ENCODE data around the gene ANKLE2. TPM values are rescaled to one million over a fixed set of nuclear protein-coding genes. Genes with fewer than 3 reads are reported as not detected.
"Not testable (repeated sequence)": the region's sequence is repeated elsewhere in the genome, so short reads cannot be mapped to it uniquely, and the experiment has no call there.

ANKLE2 gene
- total RNA-seq, 1 donor = 63.0 TPM

DNA sequence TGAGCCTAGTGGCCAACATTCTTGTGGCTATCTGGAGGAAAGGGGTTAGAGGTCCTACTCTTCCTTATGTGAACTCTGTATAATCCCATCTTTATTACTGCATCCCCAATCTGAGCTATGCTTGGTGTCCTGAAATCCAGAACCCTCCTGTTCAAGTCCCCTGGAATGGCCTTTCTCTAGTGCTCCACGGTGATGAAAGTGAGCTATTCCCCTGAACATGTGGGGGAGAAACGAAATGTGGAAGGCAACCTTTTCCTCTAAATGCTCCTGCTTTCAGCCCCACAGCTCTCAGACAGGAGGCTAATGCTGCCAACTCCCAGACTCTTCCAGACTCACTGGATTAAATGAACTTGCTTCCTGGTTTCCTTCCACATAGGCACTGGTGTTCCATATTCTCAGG lies 53.5 kb downstream of the ANKLE2 start:
- Histone ChIP-seq H3K4me1 (ENCODE audit: insufficient read depth, low read length) (peaks cover 22% of the 10 kb centered on the region), H3K4me3 (ENCODE audit: low read length) (no peak overlapping the region), H3K27me3 (ENCODE audit: insufficient read depth, low read length) (no peaks in the 10 kb centered on the region), H3K9me3 (ENCODE audit: low read depth, low read length) (no peaks in the 10 kb centered on the region)

DNA sequence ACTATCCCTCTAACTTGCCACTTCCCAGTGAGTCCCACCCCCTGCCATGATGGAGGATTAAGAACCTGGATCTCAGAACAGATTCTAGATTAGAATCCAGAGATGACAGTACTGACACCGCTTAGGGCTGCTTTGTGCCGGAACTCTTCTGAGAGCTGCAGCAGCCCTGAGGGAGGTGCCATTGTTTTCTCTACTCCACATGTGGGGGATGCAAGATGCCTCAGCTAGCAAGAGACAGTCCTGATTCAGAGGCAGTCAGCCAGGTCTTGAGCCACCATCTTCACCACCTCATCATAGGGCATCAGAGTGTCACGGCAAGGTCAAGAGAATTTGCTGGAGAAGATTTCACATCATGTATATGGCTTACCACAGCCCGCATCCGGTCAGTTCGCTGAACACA lies 54.4 kb downstream of the ANKLE2 start:
- Histone ChIP-seq H3K4me1 (ENCODE audit: insufficient read depth, low read length) (peaks cover 20% of the 10 kb centered on the region), H3K9me3 (ENCODE audit: low read depth, low read length) (no peaks in the 10 kb centered on the region), H3K4me3 (ENCODE audit: low read length) (no peak overlapping the region), H3K27me3 (ENCODE audit: insufficient read depth, low read length) (no peaks in the 10 kb centered on the region)

DNA sequence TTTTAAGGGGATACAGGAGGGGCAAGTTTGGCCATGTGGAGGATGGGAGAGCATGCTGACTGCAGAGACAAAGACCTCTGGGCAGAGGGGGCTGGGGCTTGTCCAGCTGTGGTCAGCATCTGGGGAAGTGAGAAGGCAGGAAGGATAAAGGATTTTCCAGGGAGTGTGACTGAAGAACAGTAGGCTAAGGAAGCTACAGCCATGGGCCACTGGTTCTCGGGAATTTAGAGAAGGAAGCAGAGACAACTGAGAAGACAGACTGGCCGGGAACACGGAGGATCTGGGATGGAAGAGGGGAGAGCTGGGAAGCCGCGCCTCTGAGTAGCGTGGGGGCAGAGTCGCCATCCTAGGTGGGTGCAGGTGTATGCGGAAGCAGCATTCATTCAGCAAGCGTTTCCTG lies 58.0 kb downstream of the ANKLE2 start:
- Histone ChIP-seq H3K4me3 (ENCODE audit: low read length) (no peak overlapping the region), H3K9me3 (ENCODE audit: low read depth, low read length) (no peaks in the 10 kb centered on the region), H3K4me1 (ENCODE audit: insufficient read depth, low read length) (no peaks in the 10 kb centered on the region), H3K27me3 (ENCODE audit: insufficient read depth, low read length) (no peaks in the 10 kb centered on the region)

DNA sequence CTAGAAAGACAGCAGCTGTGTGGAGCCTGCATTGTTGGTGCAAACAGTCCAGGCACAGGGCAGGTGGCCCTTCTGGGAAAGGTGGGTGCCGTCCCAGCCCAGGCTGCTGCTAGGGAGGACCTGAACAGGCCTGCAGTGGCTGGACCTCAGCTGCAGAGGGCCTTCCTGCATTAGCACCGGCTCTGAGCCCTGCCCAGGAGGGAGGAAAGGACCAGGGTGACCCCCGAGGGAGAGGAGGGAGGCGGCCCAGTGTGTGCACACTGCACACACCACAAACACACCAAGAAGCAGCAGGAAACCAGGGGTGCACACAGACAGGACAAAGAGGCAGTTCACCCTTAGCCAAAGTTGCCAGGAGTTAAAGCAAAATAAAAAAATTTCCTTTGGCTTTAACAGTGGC lies 59.0 kb downstream of the ANKLE2 start:
- H3K4me3 ChIP-seq (ENCODE audit: low read length) = no peak overlapping the region
- no peaks in the 10 kb centered on the region for H3K9me3 ChIP-seq (ENCODE audit: low read depth, low read length)
- no peaks in the 10 kb centered on the region for H3K27me3 ChIP-seq (ENCODE audit: insufficient read depth, low read length)
- H3K4me1 ChIP-seq (ENCODE audit: insufficient read depth, low read length) = no peaks in the 10 kb centered on the region

DNA sequence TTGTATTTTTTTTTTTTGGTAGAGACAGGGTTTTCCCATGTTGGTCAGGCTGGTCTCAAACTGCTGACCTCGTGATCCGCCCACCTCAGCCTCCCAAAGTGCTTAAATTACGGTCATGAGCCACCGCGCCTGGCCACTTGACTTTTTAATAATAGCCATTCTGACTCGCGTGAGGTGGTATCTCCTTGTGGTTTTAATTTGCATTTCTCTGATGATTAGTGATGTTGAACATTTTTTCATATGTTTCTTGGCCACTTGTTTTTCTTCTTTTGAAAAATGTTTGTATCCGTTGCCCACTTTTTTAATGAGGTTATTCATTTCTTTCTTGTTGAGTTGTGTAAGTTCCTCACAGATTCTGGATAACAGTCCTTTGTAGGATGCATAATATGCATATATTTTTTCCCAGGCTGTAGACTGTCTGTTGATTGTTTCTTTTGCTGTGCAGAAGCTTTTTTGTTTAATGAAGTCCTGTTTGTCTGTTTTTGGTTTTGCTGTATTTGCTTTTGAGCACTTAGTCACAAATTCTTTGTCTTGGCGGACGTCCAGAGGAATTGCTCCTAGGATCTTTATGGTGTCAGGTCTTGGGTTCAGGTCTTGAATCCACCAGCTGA lies 61.3 kb downstream of the ANKLE2 start:
- Histone ChIP-seq H3K9me3 (ENCODE audit: low read depth, low read length) (no peaks in the 10 kb centered on the region), H3K27me3 (ENCODE audit: insufficient read depth, low read length) (no peaks in the 10 kb centered on the region), H3K4me3 (ENCODE audit: low read length) (no peak overlapping the region), H3K4me1 (ENCODE audit: insufficient read depth, low read length) (no peaks in the 10 kb centered on the region)

DNA sequence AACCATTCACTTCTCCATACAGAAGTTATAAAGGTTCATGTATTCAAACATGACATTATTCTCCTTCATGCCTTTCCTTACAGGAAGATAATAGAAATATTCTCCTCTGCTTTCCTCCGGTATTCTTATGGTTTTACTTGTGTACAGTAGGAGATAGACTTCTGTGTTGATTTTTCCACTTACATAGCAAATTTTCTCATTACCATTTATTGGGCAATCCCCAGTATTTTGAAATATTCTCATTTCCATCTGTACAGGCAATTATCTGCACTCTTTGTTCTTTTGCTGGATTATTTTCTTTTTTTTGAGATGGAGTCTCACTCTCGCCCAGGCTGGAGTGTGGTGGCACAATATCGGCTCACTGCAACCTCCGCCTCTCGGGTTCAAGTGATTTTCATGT lies 63.3 kb downstream of the ANKLE2 start:
- Histone ChIP-seq H3K27me3 (ENCODE audit: insufficient read depth, low read length) (no peaks in the 10 kb centered on the region), H3K9me3 (ENCODE audit: low read depth, low read length) (no peaks in the 10 kb centered on the region), H3K4me1 (ENCODE audit: insufficient read depth, low read length) (no peaks in the 10 kb centered on the region), H3K4me3 (ENCODE audit: low read length) (no peak overlapping the region)

DNA sequence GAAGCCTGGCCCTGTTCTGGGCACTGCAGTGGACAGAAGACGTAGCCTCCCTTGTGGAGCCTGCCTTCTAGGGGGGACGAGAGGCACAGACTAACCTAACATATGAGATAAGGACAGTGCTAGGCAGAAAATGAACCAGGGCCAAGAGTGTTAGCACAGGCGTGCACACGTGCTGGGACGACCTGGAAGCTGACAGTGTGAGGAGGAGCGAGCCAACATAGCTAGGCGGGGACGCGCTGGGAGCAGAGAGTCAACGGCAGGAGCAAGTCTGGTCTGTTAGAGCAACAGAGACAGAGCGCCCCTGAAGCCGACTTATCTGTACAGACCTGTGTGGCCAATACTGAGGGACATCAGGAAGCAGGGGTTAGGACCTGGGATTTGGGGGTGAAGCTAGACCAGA lies 66.2 kb downstream of the ANKLE2 start:
- Histone ChIP-seq H3K4me3 (ENCODE audit: low read length) (no peak overlapping the region), H3K9me3 (ENCODE audit: low read depth, low read length) (no peaks in the 10 kb centered on the region), H3K4me1 (ENCODE audit: insufficient read depth, low read length) (no peaks in the 10 kb centered on the region), H3K27me3 (ENCODE audit: insufficient read depth, low read length) (no peaks in the 10 kb centered on the region)

DNA sequence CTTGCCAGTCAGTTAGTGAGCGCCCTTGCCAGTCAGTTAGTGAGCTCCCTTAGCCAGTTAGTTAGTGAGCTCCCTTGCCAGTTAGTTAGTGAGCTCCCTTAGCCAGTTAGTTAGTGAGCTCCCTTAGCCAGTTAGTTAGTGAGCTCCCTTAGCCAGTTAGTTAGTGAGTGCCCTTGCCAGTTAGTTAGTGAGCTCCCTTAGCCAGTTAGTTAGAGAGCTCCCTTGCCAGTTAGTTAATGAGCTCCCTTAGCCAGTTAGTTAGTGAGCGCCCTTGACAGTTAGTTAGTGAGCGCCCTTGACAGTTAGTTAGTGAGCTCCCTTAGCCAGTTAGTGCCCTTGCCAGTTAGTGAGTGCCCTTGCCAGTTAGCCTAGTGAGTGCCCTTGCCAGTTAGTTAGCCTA lies 66.7 kb downstream of the ANKLE2 start:
- not testable (repeated sequence) for H3K4me1 ChIP-seq (ENCODE audit: insufficient read depth, low read length); H3K4me3 ChIP-seq (ENCODE audit: low read length); H3K9me3 ChIP-seq (ENCODE audit: low read depth, low read length); H3K27me3 ChIP-seq (ENCODE audit: insufficient read depth, low read length)

DNA sequence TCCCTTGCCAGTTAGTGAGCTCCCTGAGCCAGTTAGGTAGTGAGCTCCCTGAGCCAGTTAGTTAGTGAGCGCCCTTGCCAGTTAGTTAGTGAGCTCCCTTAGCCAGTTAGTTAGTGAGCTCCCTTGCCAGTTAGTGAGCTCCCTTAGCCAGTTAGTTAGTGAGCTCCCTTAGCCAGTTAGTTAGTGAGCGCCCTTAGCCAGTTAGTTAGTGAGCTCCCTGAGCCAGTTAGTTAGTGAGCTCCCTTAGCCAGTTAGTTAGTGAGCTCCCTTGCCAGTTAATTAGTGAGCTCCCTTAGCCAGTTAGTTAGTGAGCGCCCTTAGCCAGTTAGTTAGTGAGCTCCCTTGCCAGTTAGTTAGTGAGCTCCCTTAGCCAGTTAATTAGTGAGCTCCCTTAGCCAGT lies 69.6 kb downstream of the ANKLE2 start:
- not testable (repeated sequence) for H3K9me3 ChIP-seq (ENCODE audit: low read depth, low read length)

DNA sequence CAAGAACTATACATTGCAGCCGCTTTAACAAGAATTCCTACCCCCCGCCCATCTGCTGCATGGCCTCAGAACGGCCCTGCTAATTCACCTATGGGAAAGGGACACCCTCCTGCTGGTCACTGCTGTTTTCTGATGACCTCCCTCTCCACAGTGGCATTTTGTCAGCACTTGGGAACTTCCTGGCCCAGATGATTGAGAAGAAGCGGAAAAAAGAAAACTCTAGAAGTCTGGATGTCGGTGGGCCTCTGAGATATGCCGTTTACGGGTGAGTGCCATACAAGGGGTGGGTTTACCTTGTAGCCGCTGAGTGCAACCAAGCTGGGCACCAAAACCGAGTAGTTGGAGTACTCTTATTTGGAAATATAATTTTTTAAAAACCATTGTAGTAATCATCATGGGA lies 71.5 kb downstream of the ANKLE2 start:
- no peaks in the 10 kb centered on the region for H3K27me3 ChIP-seq (ENCODE audit: insufficient read depth, low read length)
- H3K9me3 ChIP-seq (ENCODE audit: low read depth, low read length) = no peaks in the 10 kb centered on the region
- H3K4me1 ChIP-seq (ENCODE audit: insufficient read depth, low read length) = peaks cover 14% of the 10 kb centered on the region
- H3K4me3 ChIP-seq (ENCODE audit: low read length) = no peak overlapping the region

More for the DNA sequence above, 69.6 kb downstream of the ANKLE2 start:
- not testable (repeated sequence) for H3K4me3 ChIP-seq (ENCODE audit: low read length); H3K4me1 ChIP-seq (ENCODE audit: insufficient read depth, low read length); H3K27me3 ChIP-seq (ENCODE audit: insufficient read depth, low read length)

DNA sequence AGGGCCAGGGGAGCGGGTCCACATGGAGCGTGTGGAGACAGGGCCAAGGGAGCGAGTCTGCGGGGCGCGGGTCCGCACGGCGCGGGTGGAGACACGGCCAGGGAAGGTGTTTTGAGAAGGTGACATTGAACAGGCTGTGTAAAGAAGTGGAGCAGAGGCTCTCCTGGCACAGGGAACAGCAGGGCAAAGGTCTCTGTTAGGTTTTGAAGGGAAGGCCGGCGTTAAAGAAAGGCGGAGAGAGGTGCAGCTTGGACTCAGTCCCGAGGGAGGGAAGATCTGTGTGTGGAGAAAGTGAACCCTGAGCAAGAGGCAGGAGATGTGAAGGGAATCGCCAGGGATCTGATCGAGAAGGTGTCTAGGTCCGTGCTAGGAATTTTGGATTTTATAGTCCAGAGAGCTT lies 72.4 kb downstream of the ANKLE2 start:
- no peaks in the 10 kb centered on the region for H3K9me3 ChIP-seq (ENCODE audit: low read depth, low read length)
- no peaks in the 10 kb centered on the region for H3K27me3 ChIP-seq (ENCODE audit: insufficient read depth, low read length)
- H3K4me3 ChIP-seq (ENCODE audit: low read length) = no peak overlapping the region
- H3K4me1 ChIP-seq (ENCODE audit: insufficient read depth, low read length) = peaks cover 14% of the 10 kb centered on the region

DNA sequence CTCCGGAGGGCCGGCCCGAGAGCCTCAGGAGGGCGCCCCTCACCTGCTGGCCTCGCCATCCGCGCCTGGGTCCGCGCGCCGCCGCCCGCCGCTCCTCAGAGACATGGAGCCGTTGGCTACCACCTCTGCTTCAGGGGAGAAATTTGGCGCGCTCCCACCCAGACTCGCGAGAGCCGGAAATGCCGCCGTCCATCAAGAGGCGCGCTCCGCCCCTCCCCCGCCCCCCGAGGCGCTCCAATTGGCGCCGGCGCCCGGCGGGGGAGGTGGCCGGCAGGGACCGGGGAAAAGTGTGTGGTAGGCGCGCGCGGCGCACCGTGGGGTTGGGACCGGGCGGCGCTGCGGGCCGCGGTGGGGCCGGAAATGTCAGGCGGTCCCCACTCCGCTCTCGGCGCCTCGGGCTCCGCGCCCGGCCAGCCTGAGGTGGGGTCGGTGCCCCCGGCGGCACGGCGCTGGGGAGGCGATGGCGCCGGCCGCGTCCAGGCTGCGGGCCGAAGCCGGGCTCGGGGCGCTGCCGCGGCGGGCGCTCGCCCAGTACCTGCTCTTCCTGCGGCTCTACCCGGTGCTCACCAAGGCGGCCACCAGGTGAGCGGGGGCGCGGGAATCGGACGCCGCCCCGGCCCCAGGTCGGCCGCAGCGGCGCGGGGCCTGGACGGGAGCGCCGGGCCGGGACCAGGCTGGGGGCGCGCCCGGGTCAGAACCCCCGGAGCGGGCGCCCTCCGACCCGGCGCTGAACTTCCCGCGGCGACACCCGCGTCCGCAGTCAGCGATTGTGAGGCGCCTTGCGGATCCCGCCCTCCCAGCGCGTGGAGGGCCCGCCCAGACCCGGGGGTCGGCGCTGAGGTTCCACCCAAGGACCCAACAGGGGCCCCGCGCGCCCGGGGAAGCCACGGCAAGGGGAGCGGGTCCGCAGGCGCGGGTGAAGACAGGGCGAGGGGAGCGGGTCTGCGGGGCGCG lies 74.1 kb downstream of the ANKLE2 start, which contains the start of the genes POLE and PXMP2:
Gene POLE (minus strand): TSS at position 132 of the 954 bp plus-strand sequence. CDS start 27 bp downstream, at position 105.
Gene PXMP2 (plus strand): TSS at position 377 of the 954 bp plus-strand sequence. CDS start 84 bp downstream, at position 461.
- H3K4me3 ChIP-seq (ENCODE audit: low read length) = peak within 1 kb of the TSS; percentile 63
- H3K4me1 ChIP-seq (ENCODE audit: insufficient read depth, low read length) = peaks cover 14% of the 10 kb centered on the region
- H3K9me3 ChIP-seq (ENCODE audit: low read depth, low read length) = no peaks in the 10 kb centered on the region
- H3K27me3 ChIP-seq (ENCODE audit: insufficient read depth, low read length) = no peaks in the 10 kb centered on the region

DNA sequence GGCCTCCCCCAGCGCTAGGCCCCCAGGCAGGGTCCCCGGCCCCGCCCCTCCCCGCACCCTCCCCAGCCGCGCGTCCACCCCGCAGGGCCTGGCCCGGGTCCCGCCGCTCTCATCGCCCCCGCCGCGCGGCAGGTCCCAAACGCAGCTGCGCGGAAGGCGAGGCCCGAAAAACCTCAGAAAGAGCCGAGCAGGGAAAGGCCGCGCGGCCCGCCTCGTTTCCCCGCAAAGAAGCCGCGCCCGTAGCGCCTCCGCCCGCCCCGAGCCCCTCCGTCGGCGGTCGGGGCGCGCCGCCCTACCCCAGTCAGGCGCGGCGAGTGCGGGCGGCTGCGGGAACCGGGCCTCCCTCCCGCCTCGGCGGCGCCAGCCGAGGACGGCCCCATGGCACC lies 74.8 kb downstream of the ANKLE2 start:
- H3K9me3 ChIP-seq (ENCODE audit: low read depth, low read length) = no peaks in the 10 kb centered on the region
- H3K27me3 ChIP-seq (ENCODE audit: insufficient read depth, low read length) = no peaks in the 10 kb centered on the region
- H3K4me1 ChIP-seq (ENCODE audit: insufficient read depth, low read length) = peaks cover 14% of the 10 kb centered on the region
- peak overlapping the region; percentile 63 for H3K4me3 ChIP-seq (ENCODE audit: low read length)

DNA sequence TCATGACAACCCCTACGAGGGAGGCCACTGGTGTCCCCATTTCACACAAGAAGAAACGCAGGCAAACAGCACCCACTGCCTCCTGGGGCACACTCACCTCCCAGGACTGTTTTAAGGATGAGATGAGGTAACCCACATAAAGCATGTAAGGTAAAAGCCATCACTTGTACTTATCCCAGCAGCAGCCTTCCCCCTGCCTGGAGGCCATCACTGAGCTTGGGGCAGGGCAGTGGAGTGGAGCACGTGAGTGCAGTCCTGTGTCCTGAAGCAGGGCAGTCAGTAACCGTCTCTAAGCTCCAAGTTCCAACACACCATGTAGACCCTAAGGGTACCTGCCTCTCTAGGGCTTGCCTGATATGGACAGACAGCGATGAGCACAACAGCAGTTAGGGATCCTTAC lies 76.2 kb downstream of the ANKLE2 start:
- no peaks in the 10 kb centered on the region for H3K9me3 ChIP-seq (ENCODE audit: low read depth, low read length)
- no peak overlapping the region for H3K4me3 ChIP-seq (ENCODE audit: low read length)
- H3K4me1 ChIP-seq (ENCODE audit: insufficient read depth, low read length) = peaks cover 14% of the 10 kb centered on the region

DNA sequence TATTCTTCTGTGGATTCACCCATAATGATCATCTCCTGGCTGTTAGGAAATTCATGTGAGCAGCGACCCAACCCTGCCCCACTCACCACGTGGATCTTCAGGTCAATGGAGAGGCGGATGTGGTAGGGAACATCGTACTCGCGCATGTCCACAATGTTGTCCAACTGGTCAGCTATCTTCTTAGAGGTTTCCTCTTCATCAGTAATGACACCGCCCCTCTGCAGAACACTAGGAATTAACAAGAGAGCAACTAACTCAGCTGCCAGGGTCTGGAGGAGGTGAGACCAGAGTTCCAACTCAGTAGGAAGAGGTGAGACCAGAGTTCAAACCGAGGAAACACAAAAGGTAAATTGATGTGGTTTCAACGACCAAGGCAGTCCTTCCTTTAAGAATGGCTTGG lies 84.1 kb downstream of the ANKLE2 start:
- Histone ChIP-seq H3K4me1 (ENCODE audit: insufficient read depth, low read length) (no peaks in the 10 kb centered on the region), H3K4me3 (ENCODE audit: low read length) (no peak overlapping the region), H3K9me3 (ENCODE audit: low read depth, low read length) (no peaks in the 10 kb centered on the region), H3K27me3 (ENCODE audit: insufficient read depth, low read length) (no peaks in the 10 kb centered on the region)

More for the DNA sequence above, 76.2 kb downstream of the ANKLE2 start:
- no peaks in the 10 kb centered on the region for H3K27me3 ChIP-seq (ENCODE audit: insufficient read depth, low read length)

All from mononuclear cell (primary cell).